OCI-LY3 (cell line): ENCODE data around the gene SPTBN4.

Source experiments
- CTCF ChIP-seq: fragments of 200-600, 300-600 bp; sonication (generic); IDR thresholded peaks from 2 replicates; pipeline ENCODE4 v1.5.1; 2014; ENCODE audit warnings: antibody characterized with exemption, low read length, low read depth
- EZH2phosphoT487 ChIP-seq: fragments of 200-600 bp; shearing (Covaris generic); IDR thresholded peaks from 2 replicates; pipeline ENCODE4 v1.6.1; 2018; ENCODE audit warnings: antibody characterized with exemption, mixed run types, low read depth

- no peak for TF ChIP-seq CTCF
- TF ChIP-seq EZH2phosphoT487: no peak
Observed at GRCh38 chr19:40449506-40449905, 17.3 kb upstream of the SPTBN4 start.
